Measurements from ENCODE around the gene TCERG1.

- TF ChIP-seq POLR2A (IDR thresholded peaks at IDR 0.05) = no peak
- no peak for TF ChIP-seq CTCF (IDR thresholded peaks at IDR 0.05)
Measured at GRCh38 chr5:146450002-146450401, 2.9 kb downstream of the TCERG1 start.
